Stimulated activated CD4-positive, alpha-beta T cell treated with anti-CD3 and anti-CD28 coated beads, Interleukin-2, amount 100 ng/mL, for 48 hours (primary cell): ENCODE results near the gene GPRIN3.
"Not testable (repeated sequence)": the region's sequence is repeated elsewhere in the genome, so short reads cannot be mapped to it uniquely, and the experiment has no call there.

Experiments
- DNase-seq, 2 donors: peaks; one replicate each; pipeline ENCODE4 v3.0.0-alpha.2; 2020

The GPRIN3 gene

DNA sequence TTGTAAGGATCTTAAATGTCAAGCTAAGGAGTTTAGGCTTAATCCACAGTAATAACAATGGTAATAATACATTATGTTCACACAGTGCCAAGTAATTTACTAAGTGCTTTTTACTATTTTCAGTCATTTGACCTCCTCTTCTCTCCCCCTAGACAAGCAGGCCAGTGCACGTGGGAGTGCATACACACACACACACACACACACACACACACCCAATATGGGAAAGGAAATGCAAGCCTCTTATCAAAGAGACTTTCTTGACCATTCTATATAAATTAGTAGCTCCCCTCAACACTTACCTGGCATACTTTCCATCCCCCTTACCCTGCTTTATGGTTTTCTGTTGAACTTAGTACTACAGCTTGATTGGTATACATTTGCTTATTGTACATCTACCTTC, 3.8 kb upstream of the GPRIN3 start:
- no peak for DNase-seq

DNA sequence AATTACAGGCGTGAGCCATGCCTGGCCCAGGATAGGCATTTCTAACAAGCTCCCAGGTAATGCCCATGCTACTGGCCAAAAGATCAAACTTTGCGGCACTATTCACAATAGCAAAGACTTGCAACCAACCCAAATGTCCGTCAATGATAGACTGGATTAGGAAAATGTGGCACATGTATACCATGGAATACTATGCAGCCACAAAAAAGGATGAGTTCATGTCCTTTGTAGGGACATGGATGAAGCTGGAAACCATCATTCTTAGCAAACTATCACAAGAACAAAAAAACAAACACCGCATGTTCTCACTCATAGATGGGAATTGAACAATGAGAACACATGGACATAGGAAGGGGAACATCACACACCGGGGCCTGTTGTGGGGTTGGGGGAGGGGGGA, 1.6 kb upstream of the GPRIN3 start:
- DNase-seq: not testable (repeated sequence)

DNA sequence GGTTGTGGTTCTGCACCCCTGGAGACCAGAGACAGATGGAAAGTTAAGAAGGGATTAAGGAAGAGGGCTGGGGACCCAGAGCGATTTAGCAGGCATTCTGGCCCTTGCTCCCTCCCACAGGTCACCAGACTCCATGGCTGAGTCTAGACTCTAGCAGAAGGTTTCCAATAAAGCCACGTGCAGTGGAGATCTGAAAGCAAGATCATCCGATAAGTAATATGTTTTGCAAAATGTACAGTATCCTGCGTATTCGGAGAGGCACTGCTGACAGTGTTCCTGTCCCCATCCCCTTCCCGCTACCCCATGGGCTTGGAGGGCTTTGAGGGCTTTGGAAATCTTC, 531 bp upstream of the GPRIN3 start:
- DNase-seq: no peak

DNA sequence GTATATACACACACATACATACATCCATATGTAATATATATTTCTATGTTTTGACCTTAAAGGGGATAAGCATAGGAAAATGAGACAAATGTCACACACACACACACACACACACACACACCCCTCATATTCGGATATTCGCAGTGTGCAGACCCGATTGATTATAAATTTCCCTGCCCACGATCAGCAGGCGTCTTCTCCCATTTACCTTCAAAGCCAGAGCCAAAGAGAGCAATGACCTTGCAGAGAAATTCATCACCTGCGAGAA, 488 bp downstream of the GPRIN3 start:
- DNase-seq: no peak

DNA sequence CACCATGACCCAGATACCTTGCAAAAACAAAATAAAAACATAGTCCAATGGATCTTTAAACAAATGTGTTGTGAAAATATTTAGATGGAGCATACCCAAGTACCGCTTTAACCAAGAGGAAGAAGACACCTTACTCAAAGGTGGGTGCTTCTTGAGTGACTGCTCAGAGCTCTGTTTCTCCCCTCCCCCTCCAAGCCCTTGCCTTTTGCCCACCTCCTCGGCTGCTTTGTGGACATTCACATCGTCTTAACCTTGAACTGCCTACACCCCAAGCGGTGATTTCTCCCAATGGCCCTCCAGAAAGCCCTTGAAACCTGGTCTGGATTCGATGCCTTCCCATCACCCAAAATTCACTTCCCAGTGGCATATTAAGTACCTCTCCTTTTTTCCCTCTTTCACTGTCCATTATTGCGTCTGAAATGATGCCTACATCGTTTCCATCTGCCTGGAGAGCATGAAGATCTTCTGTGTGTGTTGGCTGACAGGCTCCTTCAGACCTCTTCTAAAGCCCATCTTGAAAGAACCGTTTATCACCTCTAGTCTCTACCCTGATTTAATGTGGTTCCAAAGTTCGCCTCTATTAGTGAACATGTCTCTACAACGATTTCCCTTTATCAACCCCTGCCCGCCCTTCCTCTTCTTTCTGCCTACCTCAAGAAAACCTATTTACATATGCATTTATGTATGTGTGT, 968 bp downstream of the GPRIN3 start:
- DNase-seq: no peak

DNA sequence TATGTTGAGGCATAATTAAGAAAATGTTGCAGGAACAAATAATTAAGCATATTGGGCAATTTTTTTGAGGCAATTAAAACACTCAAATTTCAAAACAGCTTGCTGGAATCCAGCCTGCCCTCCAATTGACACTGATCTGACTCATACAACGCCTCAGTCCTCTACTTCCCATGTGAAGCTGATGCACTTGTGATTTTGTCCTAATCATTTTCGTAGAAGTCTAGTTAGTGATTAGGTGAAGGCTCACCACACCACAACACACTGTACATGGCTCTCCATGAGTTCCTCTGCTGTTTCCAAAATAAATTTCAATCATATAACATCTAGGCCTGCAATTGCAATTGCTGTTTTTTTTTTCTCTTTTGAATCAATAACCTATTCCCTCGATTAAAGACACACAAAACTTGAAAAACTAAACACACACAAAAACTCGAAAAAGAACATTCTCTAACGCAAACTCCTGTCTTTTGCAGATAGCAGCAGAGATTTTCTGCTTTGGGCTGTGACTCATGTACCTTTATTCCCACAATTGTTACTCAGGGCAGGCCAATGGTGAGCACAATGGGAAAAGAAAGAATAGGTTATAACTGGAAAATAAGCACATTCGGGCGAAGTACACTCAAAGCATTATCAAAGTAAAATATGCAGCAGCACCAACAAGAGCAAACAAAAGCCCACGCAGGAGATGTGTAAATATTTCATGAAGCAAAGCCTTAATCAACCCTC, 1.7 kb downstream of the GPRIN3 start:
- DNase-seq: no peak

DNA sequence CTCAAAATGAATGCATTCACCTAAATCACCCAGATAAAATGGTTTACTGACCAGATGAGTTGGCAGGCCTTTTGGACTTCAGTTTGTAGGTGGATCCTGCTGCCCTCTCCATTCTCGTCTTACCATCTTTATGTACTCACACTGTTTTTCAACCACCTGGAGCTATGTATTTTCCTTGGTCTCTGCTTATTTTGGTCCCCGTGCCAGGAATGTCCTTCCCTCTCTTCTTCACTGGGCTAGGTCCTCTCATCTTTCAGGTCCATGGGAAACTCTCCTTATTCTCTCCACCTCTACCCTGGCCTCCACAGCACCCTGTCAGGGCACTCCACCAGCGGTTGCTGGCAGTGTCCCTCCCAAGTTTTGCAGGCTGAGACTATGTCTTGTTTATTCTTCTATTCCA, 2.6 kb downstream of the GPRIN3 start:
- no peak for DNase-seq

DNA sequence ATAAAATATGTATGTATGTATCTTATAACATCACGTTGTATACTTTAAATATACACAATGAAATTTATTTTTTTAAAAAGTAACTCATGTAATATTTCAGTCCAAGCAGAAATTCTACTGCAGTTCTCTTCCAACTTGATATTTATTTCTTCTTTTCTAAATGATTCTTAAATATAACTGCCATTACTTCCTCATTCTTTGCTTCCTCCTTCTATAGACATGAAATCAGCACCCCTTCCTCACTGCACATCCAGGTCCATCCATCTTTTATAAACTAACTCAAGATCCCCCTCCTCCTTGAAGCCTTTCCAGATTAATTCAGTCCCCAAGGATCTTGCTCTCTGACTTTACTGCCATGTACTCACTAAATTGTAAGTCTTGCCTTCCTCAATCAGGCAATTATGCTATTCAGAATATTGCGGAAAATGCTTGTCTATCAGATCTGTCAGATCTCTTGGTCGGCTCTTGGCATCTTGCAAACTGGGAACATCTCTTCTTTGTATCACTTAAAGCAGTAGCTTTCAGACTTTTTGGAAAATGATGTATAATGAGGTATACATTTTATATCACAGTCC, 3.7 kb downstream of the GPRIN3 start:
- DNase-seq: no peak

DNA sequence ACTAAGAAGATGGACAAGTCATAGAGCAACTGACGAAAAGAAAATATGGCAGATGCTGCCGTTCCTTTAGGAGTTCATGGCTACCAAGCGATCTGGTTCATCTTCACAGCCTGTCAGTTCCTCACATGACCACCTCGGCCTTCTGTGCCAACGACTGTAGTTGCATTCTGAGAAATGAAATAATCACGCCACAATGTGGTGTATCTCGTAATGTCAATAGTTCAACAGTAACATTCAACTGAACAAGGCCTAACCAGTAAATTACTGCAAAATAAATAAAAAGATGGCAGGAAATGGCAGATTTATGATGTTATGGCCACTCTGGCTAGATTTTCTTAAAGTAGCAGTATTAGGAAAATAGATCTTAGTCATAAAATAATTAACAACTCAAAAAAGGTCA, 4.4 kb downstream of the GPRIN3 start:
- DNase-seq: no peak

DNA sequence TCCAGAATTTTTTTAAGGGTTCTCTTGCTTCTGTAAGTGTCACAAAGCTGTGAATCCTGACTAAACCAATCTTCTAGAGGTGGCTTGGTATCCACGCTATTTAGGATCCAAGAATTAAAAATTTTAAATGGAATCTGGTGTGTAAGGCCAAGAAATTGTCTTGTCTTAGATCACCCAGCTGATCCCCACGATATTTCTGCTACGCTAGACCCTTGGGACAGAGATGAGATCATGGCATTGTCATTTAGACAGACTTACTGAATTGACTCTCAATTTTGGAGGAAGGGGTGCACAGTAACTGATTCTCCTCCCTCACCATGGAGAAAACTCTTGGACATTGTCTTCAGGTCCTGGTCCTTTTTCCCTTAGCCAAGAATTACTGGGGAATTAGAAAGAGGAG, 5.7 kb downstream of the GPRIN3 start:
- no peak for DNase-seq

DNA sequence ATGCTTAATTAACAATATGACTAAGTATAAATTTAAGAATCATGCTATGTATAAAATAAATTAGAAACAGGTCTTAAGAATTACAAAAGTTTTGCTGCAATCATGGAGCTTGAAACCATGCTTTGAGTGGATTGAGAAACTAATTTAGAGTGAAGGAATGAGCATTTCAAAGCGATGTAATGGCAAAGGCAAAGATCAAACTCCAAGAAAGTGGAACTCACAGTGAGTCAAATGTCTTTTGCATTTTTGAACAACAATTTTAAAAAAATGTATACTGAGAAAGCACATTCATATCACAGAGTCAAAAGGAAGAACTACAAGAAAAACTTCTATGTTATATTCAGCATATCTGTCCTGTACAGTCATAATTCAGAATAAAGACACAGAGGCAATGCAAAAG, 6.6 kb downstream of the GPRIN3 start:
- DNase-seq: no peak

DNA sequence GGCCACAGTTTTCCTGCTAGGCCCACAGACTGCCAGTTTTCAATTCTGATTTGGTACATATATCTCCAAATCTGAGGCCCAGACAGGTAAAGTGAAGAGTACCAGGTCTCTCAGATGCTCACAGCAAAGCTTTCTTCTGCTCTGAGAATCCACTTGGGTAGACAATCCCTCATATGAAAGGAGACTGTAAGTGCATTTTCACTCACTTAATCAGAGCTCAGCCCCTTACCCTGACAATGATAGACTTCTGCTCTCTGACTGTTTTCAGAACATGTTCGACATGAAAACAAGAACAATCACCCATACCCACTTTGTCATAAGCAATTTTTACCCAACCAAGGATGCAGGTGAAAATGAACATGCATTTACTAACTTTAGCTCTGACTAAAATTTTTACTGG, 7.1 kb downstream of the GPRIN3 start:
- no peak for DNase-seq

DNA sequence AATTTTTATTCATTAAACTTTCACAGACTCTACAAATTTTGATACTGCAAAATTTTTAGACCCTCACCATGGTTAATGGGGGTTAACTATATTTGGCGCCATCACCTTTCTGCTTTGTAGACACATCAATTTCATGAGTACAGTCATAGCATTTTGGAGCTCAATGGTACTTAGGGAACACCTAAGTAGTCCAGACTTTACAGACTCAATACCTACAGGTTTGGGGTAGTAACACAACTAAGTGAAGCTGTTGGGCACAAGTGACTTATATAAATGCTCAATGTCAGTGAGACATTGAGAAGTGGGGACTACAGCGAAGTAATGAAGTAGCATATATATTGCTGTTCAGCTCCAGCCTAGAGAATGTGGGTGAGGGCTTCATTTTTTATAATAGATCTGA, 7.5 kb downstream of the GPRIN3 start:
- DNase-seq: no peak

DNA sequence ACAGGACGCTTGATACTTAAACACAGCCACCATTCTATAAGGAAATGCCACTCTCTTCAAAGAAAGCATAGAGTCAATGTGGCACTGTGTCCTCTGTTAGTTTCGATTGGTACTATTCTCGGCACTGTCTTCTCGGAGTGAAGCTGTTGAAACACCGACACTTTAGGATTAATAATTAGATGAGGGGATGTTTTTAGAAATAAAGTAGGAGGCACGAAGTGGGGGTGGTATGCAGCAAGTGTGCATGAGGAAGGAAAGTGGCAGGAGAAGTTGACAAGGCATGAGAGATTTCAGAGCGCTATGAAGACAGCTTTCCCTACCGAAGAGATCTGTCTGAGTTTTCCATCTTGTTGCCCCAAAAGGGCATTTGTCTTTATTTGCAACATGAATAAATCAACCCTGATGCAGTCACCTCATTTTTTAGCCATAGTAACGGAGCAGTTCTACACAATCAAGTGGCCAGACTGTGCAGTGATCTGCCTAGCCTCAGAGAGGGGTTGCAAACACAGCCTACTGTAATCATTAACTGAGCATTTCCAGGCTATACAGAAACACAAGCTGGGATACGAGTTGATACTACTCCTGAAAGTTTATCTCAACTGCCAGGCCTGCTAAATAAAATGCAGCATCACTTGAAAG, 8.3 kb downstream of the GPRIN3 start:
- no peak for DNase-seq

DNA sequence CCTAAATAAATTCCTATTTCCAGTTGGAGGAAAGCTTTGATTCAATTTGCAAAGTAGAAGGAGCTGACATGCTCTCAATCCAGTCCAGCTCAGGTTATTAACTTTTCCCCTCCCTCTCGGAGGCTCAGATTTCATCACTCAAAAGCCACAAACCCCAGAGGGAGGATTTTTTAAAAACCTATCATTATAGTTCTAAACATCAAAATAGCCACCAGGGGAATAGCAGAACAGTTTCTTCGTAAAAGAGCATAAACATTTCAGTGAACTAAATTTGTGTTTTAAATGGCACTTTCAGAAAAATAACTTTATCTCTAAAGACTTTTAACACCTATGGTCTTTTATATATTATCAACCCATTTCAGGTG, 8.8 kb downstream of the GPRIN3 start:
- DNase-seq: no peak

DNA sequence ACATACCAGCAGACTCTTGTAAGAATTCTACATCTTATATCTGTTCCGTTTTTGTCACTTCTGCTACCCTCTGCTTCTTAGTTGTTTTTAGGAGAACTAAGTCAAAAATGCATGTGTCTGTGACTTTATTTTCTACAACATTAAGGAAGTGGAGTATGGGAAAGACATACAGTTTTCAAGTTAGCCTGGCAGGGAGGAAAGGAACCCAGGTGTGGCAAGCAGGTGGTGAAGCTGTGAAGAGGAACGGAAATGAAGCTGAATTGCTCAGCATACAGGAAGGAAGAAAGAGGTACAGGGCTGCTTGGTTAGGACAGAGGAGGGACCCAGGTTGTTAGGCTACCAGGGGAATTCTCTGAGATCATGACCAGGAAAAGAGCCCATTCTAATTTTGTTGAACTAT, 9.4 kb downstream of the GPRIN3 start:
- DNase-seq: no peak

DNA sequence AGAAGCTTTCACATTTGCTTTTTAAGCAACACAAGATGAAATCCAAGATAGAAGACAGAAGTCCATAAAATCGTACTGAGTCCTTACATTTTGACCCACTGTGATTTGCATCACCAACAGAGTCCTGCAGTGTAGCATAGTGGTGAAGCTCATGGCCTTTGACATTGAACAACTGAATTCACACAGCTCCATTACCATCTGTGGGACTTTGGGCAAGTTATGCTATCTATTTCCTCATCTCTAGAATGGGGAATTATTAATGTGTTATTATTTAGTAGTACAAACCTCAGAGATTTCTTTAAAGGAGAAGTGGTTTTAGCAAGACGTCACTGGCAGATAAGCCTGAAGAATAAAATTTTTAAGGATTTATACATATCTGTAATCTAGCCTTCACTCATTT, 10.7 kb downstream of the GPRIN3 start:
- no peak for DNase-seq

DNA sequence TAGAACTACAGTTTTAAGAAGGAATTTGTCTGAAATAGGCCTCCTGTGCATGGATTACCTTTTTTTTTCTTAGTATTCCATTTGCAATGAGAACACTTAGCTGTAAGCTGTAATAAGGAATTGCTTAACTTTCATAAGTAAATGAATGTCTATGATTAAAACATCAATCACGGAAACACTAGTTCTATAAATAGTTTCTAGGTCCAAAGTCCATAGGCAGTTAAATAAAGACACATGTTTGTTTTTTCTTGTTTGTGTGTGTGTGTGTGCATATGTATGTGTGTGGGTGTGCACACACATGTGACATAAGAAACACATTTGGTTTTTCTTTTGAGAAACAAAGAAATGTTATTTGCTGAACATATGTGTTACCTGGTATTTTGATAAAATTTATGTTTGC, 11.2 kb downstream of the GPRIN3 start:
- DNase-seq: no peak

DNA sequence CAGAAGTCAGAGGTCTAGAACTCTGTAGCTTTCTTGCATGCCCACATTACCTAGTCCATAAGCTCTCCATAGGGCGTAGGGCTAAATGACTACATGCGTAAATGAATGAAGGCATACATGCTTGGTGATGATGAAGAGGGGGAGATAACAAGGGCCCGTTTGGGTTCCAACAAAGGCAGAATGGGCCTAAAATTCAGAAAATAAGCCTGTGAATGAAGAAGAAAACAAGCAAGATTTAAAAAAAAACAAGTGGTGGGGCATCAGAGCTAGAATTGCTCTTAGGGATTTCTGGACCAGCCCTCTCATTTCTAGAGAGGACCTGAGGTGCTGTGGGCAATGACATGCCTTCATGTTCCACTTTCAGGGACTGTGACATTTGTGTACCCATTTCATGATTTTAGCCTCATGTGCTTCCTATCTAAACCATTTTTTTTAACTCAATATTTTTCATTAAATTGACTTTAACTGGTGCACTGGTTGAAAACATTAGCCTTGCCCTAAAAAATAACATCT, 12.1 kb downstream of the GPRIN3 start:
- DNase-seq: no peak

DNA sequence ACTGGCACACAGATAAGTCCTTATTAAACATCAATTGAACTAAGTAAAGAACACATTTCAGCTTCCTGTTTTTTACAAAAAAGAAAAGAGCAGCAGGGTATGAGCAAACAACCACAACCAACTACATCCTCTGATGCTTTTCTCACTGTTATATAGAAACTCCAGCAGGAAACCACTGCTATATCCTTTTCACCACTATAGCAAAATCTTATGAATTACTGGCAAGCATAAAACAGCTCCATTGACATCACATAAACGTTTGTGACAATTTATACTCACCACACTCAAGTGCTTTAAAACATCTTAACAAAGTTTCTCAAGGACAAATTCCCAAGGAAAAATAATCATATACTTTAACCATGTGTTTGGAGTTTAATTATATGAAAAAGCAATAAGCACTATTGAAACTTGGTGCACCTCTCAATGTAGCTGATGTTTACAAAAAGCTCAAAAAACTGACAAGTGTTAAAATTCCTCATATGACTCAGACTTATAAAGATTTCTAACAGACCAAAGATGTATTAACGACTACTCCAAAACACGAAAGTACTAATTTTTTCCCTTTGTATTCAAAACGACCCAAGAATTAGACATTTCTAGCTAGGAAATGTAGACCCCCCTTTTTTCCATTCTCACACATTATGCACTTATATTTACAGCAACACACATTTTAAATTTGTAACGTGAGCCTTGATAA, 12.9 kb downstream of the GPRIN3 start:
- no peak for DNase-seq

DNA sequence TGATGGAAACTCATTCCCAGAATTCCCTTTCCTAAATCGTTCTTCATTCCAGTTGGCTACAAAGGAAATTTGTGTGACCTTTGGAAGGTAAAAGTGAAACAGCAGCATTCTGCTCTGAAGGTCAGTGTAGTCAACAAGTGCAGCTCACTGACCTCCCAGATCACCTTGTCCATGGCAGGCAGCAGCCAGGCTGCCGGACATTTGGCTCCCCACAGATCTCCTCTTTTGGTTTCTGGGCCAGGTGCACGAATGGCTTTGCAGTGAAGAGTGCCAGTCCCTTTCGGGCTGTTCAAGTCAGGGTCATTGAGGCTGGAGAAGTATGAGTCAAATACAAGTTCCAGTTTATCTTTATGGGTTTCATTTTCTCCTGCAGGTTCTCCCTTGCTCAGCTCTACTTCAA, 14.3 kb downstream of the GPRIN3 start:
- no peak for DNase-seq

DNA sequence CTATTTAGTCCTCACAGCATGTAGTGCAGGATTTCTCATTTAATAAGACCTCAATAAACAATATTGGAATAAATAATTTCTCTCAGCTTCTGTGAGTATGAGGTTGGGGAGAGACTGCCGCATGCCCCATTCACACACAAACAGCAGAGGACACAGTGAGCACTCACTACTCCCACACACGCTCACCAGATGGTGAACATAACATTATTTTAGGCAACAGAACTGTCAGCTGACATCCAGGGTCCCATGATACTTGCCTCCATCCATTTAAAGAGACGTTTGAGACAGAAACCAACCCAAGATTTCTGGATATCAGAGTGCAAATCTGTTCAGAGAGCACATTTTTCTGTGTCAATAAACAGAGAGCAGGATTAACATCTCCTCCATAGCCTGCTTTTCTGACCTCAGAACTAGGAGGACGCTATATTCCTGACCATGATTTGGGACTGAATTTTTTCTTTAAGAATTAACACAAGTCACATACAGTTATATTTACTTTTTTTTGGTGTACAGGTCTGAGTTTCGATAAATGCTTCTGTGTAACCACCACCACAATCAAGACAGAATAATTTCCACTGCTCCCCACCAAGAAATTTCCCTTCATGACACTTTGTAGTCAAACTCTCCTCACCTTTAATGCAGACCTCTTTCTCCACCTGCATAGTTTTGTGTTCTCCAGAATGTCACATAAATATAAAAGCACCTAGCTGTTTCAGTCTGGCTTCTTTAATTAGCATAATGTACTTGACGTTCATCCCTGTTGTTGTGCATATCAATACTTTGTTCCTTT, 16.7 kb downstream of the GPRIN3 start:
- DNase-seq: no peak

DNA sequence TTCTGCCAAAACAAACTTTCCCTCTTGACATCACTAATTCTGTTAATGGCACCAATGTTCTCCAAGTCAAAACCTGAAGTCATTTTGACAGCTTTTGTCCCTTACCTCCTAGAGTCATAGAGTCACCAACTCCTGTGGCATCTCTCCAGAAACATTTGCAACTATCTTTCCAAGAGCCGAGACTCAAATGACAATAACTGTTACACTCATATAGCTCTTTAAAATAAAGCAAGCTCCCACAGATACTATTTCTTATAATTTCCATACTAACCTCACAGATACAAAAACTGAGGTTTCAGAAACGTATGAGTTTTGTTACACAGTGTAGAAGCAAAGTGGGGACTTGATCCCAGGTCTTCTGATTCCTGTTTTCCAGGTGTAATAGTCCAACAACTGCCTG, 18.3 kb downstream of the GPRIN3 start:
- DNase-seq: no peak
